Uterus (tissue), 4 donors: Measurements from ENCODE around the gene QPCT. TPM values are rescaled to one million over a fixed set of nuclear protein-coding genes. Genes with fewer than 3 reads are reported as not detected.

Source experiments
- DNase-seq, 2 donors: peaks; one replicate each; pipeline ENCODE4 v3.0.0-alpha.2; 2019 to 2020
- H3K27ac ChIP-seq, 2 donors: fragments of 200-600 bp; sonication (generic); 1 replicate in 1 of 2; 2 replicates in 1 of 2; pipeline ENCODE4 v1.5.1; 2016 to 2018
- H3K27me3 ChIP-seq, 2 donors: fragments of 200-600 bp; sonication (generic); one replicate each; pipeline ENCODE4 v1.5.1; 2018 to 2019; ENCODE audit warnings: control low read depth in 1 of 2
- H3K36me3 ChIP-seq, 2 donors: fragments of 200-600 bp; sonication (generic); one replicate each; pipeline ENCODE4 v1.5.1; 2019; ENCODE audit warnings: control low read depth in 1 of 2
- H3K4me1 ChIP-seq, 2 donors: fragments of 200-600 bp; sonication (generic); one replicate each; pipeline ENCODE4 v1.5.1; 2018 to 2019; ENCODE audit warnings: control low read depth in 1 of 2
- H3K4me3 ChIP-seq, 2 donors: fragments of 200-600 bp; sonication (generic); 1 replicate in 1 of 2; 2 replicates in 1 of 2; pipeline ENCODE4 v1.5.1; 2018 to 2019; ENCODE audit warnings: mild to moderate bottlenecking in 1 of 2
- H3K9me3 ChIP-seq, 2 donors: fragments of 200-600 bp; sonication (generic); one replicate each; pipeline ENCODE4 v1.5.1; 2019; ENCODE audit warnings: control low read depth in 1 of 2
- POLR2A ChIP-seq, 2 donors: fragments of 450-650 bp; IDR thresholded peaks; one replicate each; pipeline ENCODE4 v1.6.1; 2016; ENCODE audit warnings: antibody characterized with exemption in 2 of 2, mild to moderate bottlenecking in 1 of 2, moderate library complexity in 1 of 2
- intact Hi-C: fragments of 100-400 bp; cut with DNase I; formaldehyde crosslinking; loops from one replicate; pipeline ENCODE4 v1.15.1; 2023; ENCODE audit warnings: low total_unique reads
- total RNA-seq, 4 donors: library from RNA; depleted of rRNA in 3 of 4; stranded (reverse); fragments of >200 nt in 3 of 4; gene quantifications; one replicate each; pipeline versions ENCODE4 v1.1.0 to v1.2.4, GENCODE V29; 2014 to 2023
- TF ChIP-seq, protein P1 (sequence below), 4 experiments: fragments of 200-600 bp in 2 of 4; fragments of 450-650 bp in 2 of 4; sonication (generic) in 2 of 4; IDR thresholded peaks; one replicate each; pipeline ENCODE4 v1.5.1; 2016 to 2019; ENCODE audit warnings: antibody characterized with exemption in 4 of 4, mild to moderate bottlenecking in 2 of 4, moderate library complexity in 1 of 4
- donor health status: DM: yes; HTN: yes; CAD: no.

The QPCT gene
- total RNA-seq, 4 donors from 2014 or later = 4.4 to 46.9 (median 8.7) TPM

DNA sequence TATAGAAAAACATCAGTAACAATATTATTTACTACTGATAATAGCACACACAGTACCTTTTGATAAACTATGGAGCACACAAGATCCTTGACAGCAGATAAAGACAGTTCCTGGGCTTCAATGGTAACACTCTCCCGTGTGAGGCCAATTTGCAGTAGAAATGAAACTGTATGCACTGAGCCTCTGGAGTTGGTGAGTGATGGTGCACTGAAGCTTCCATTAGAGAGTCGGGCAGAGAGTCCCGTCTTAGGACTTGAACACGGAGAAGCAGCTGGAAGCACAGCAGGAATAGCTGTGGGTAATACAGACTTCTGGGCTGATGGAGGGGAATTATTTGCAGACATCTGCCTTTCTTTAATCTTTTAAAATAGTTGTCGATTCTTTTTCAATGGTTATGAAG lies 28.2 kb upstream of the QPCT start:
- H3K27me3 ChIP-seq = no peaks in the 10 kb centered on the region
- peaks cover 0 to 13% of the 10 kb centered on the region in 2 donors for H3K4me1 ChIP-seq
- H3K4me3 ChIP-seq = no peak overlapping the region
- no peaks in the 10 kb centered on the region for H3K36me3 ChIP-seq
- no peak for TF ChIP-seq POLR2A (IDR thresholded peaks at IDR 0.05)
- TF ChIP-seq, protein P1, sequence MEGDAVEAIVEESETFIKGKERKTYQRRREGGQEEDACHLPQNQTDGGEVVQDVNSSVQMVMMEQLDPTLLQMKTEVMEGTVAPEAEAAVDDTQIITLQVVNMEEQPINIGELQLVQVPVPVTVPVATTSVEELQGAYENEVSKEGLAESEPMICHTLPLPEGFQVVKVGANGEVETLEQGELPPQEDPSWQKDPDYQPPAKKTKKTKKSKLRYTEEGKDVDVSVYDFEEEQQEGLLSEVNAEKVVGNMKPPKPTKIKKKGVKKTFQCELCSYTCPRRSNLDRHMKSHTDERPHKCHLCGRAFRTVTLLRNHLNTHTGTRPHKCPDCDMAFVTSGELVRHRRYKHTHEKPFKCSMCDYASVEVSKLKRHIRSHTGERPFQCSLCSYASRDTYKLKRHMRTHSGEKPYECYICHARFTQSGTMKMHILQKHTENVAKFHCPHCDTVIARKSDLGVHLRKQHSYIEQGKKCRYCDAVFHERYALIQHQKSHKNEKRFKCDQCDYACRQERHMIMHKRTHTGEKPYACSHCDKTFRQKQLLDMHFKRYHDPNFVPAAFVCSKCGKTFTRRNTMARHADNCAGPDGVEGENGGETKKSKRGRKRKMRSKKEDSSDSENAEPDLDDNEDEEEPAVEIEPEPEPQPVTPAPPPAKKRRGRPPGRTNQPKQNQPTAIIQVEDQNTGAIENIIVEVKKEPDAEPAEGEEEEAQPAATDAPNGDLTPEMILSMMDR (IDR thresholded peaks at IDR 0.05) = no peak
- DNase-seq = no peak
- H3K9me3 ChIP-seq = no peaks in the 10 kb centered on the region
- no peak overlapping the region for H3K27ac ChIP-seq
- intact Hi-C loops = no loop called here

DNA sequence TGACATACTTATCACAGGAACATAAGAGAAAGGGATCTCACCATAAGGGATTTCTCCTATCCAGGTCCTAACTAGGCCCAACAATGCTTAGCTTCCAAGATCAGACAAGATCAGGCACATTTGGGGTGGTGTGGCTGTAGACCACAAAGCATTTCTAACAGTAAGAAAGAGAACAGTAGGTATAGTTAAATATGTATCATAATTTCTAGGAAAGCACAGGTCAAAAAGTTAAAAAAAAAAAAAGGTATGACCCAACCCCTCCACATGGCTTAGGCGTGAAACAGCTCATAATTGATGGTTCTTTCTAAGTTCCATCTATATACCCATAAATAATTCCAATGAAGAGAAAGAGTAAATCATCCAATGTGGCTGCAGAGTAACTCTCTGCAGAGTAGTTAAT lies 26.7 kb upstream of the QPCT start:
- no peak overlapping the region for H3K4me3 ChIP-seq
- H3K27me3 ChIP-seq = no peaks in the 10 kb centered on the region
- intact Hi-C loops = no loop called here
- no peak overlapping the region for H3K27ac ChIP-seq
- no peaks in the 10 kb centered on the region for H3K9me3 ChIP-seq
- H3K36me3 ChIP-seq = no peaks in the 10 kb centered on the region
- H3K4me1 ChIP-seq = peaks cover 0 to 9% of the 10 kb centered on the region in 2 donors
- TF ChIP-seq, protein P1 (IDR thresholded peaks at IDR 0.05) = no peak
- TF ChIP-seq POLR2A (IDR thresholded peaks at IDR 0.05) = no peak
- DNase-seq = no peak

DNA sequence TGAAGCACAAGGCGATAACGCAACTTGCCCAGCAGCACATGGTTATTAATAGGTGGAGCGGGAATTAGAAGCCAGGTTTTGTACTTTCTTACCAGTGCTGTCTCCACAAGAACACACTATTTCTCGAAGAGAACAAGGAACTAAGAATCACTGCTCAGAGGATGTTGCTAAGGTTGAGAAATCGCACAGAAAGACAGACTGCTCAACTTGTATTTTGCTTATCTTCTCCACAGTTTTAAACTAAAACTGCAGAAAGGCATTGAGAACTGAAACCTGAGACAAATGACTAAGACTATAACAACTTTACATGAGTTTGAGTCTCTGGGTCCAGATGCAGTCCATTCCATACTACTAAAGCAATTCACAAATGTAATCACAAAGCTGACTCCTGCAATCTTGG lies 26.0 kb upstream of the QPCT start:
- no peak for DNase-seq
- no peaks in the 10 kb centered on the region for H3K9me3 ChIP-seq
- no peak for TF ChIP-seq POLR2A (IDR thresholded peaks at IDR 0.05)
- TF ChIP-seq, protein P1 (IDR thresholded peaks at IDR 0.05) = no peak
- peaks cover 0 to 6% of the 10 kb centered on the region in 2 donors for H3K4me1 ChIP-seq
- intact Hi-C loops = no loop called here
- no peak overlapping the region for H3K4me3 ChIP-seq
- H3K36me3 ChIP-seq = no peaks in the 10 kb centered on the region
- H3K27me3 ChIP-seq = no peaks in the 10 kb centered on the region
- H3K27ac ChIP-seq = no peak overlapping the region

DNA sequence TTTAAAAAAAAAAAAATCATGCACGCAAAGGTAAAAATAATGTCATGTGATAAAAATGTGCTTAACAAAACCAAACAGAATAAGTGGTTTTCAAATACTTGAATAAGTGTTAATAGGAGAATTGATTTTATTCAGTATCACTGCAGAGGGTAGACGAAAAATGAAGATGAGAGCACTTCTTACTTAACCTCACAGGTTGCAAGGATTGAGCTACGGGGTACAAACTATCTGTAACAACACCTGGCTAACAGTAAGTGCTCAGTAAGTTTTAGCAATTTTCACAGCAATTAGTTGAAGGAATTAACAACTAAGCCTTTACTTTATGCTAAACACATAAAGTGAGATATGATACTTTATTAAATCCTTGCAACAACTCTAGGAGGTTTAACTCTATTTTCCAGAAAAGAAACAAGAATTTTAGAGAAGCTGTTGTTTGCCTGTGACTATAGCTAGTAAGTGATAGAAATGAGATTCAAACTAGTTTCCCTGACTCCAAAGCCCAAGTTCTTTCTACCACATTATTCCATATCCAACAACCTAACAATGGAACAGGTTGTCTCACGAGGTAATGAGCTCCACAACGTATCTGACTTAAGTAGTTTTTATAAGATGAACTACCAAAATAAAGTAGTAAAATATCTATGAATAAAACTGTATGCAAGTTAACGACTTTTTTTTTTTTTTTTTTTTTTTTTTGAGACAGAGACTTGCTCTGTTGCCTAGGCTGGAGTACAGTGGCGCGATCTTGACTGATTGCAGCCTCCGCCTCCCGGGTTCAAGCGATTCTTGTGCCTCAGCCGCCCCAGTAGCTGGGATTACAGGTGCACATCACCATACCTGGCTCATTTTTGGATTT lies 24.4 kb upstream of the QPCT start:
- no peak overlapping the region for H3K4me3 ChIP-seq
- intact Hi-C loops = no loop called here
- H3K4me1 ChIP-seq = peaks cover 0 to 6% of the 10 kb centered on the region in 2 donors
- H3K36me3 ChIP-seq = no peaks in the 10 kb centered on the region
- no peaks in the 10 kb centered on the region for H3K9me3 ChIP-seq
- H3K27me3 ChIP-seq = no peaks in the 10 kb centered on the region
- TF ChIP-seq POLR2A (IDR thresholded peaks at IDR 0.05) = no peak
- TF ChIP-seq, protein P1 (IDR thresholded peaks at IDR 0.05) = no peak
- H3K27ac ChIP-seq = no peak overlapping the region
- DNase-seq = no peak

DNA sequence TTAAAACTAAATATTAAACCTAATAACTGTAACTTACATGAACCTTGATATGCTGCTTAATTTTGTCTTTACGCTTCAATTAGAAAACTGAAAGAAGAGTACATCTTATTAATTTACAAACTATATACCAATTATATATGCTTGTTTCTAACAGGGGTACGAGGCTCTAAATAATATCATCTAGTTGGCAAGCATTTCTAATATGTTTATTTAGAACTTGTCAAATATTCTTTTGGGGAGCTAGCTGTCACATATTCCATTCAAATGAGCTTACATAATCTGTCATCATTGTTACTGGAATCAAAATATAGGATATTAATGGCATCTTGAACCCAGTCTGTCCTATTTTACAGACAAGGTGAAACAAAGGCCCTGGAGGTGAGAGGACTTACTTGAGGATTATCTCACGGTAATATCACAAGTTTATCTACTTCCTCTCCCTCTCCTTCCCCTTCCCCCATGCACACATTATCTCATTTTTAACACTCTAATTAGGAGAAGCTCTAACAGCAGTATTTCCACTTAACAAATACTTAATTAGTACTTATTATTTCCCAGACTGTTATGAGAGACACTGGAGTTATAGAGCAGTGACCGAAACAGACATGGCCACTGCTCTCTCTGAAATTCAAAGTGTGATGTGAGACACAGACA lies 23.3 kb upstream of the QPCT start:
- Histone ChIP-seq H3K9me3 (no peaks in the 10 kb centered on the region), H3K27ac (no peak overlapping the region), H3K27me3 (no peaks in the 10 kb centered on the region), H3K4me3 (no peak overlapping the region), H3K36me3 (no peaks in the 10 kb centered on the region), H3K4me1 (peaks cover 0 to 6% of the 10 kb centered on the region in 2 donors)
- intact Hi-C loops = no loop called here
- no peak for DNase-seq
- TF ChIP-seq, protein P1 (IDR thresholded peaks at IDR 0.05) = no peak
- no peak for TF ChIP-seq POLR2A (IDR thresholded peaks at IDR 0.05)
